GM06990 (cell line): ENCODE data around the gene KMT2C.

Source experiments
- DNase-seq: peaks from one replicate; pipeline ENCODE4 v3.0.0-alpha.2; 2011; ENCODE audit not compliant: insufficient read length; ENCODE audit errors: extremely low read depth
- H3K27me3 ChIP-seq: replicated peaks from 2 replicates; pipeline ENCODE4 v1.6.0; 2011; ENCODE audit warnings: low read length; ENCODE audit not compliant: control insufficient read depth, insufficient read depth
- H3K36me3 ChIP-seq: 2 replicates; pipeline ENCODE4 v1.5.1; 2011; ENCODE audit warnings: low read length; ENCODE audit not compliant: control insufficient read depth, insufficient read depth
- H3K4me3 ChIP-seq: replicated peaks from 2 replicates; pipeline ENCODE4 v1.5.1; 2011; ENCODE audit warnings: low read depth, mild to moderate bottlenecking, control low read depth, low read length
- TF ChIP-seq, protein P1 (sequence below): IDR thresholded peaks from 2 replicates; pipeline ENCODE4 v1.5.1; 2011; ENCODE audit warnings: low read length, control low read depth, mild to moderate bottlenecking, inconsistent platforms; ENCODE audit not compliant: insufficient read depth, poor library complexity, severe bottlenecking

KMT2C gene

GRCh38 chr7:152366662-152367061 is 69.1 kb downstream of the KMT2C start:
- DNase-seq, result peak; percentile 26
- no peak overlapping the region for H3K4me3 ChIP-seq
- TF ChIP-seq, protein P1, sequence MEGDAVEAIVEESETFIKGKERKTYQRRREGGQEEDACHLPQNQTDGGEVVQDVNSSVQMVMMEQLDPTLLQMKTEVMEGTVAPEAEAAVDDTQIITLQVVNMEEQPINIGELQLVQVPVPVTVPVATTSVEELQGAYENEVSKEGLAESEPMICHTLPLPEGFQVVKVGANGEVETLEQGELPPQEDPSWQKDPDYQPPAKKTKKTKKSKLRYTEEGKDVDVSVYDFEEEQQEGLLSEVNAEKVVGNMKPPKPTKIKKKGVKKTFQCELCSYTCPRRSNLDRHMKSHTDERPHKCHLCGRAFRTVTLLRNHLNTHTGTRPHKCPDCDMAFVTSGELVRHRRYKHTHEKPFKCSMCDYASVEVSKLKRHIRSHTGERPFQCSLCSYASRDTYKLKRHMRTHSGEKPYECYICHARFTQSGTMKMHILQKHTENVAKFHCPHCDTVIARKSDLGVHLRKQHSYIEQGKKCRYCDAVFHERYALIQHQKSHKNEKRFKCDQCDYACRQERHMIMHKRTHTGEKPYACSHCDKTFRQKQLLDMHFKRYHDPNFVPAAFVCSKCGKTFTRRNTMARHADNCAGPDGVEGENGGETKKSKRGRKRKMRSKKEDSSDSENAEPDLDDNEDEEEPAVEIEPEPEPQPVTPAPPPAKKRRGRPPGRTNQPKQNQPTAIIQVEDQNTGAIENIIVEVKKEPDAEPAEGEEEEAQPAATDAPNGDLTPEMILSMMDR, result no peak
- no peaks in the 10 kb centered on the region for H3K36me3 ChIP-seq
- H3K27me3 ChIP-seq, result no peaks in the 10 kb centered on the region

DNA sequence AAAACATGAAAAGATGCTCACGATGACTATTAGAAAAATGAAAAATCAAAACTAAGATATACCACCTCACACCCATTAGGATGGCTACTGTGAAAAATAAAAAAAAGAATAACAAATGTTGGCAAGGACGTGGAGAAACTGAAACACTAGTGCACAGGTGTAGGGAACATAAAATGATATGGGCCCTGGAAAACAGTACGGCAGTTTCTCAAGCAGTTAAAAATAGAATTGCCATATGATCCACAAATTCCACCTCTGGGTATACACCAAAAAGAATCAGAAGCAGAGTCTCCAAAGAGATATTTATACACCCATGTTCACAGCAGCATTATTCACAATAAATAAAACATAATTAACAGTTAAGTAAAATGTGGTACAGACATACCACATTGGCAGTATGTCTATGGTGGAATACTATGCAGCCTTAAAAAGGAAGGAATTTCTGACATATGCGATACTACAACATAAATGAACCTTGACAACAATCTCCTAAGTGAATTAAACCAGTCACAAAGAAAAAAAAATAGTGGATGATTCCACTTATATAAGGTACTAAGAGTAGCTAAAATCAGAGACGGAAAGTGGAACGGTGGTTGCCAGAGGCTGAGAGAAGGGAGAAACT is 69.7 kb downstream of the KMT2C start:
- Histone ChIP-seq H3K36me3 (no peaks in the 10 kb centered on the region), H3K27me3 (no peaks in the 10 kb centered on the region), H3K4me3 (no peak overlapping the region)
- TF ChIP-seq, protein P1, result no peak
- no peak for DNase-seq

DNA sequence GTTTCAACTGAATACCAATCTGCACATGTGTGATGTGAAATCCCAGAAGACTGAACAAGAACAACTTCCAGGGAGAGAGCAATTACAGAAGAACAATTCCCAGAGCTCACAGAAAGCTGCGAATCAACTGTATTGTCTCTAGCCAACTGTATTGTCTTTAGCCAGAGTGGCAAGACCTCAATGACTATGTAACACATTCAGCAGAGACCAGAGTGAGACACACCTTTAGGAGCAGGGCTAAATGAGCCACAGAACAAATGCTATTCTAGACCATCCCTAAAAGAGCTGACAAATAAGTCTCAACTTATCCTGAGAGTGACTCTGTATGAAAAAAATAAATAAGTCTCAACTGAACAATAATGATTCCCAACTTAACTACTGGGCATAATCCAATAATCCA is 72.0 kb downstream of the KMT2C start:
- DNase-seq, result no peak
- Histone ChIP-seq H3K36me3 (no peaks in the 10 kb centered on the region), H3K27me3 (no peaks in the 10 kb centered on the region), H3K4me3 (no peak overlapping the region)
- TF ChIP-seq, protein P1, result no peak

GRCh38 chr7:152362128-152362926 is 73.5 kb downstream of the KMT2C start:
- no peak for DNase-seq
- no peaks in the 10 kb centered on the region for H3K27me3 ChIP-seq
- TF ChIP-seq, protein P1, result no peak
- no peaks in the 10 kb centered on the region for H3K36me3 ChIP-seq
- no peak overlapping the region for H3K4me3 ChIP-seq

- peak; percentile 24 for DNase-seq
- H3K27me3 ChIP-seq, result no peaks in the 10 kb centered on the region
- H3K36me3 ChIP-seq, result peaks cover 2% of the 10 kb centered on the region; the same call in 1 of the 2 replicates
- TF ChIP-seq, protein P1, result no peak
- H3K4me3 ChIP-seq, result no peak overlapping the region
Observed at GRCh38 chr7:152355474-152356057, 80.2 kb downstream of the KMT2C start.
